Esophagus muscularis mucosa (tissue), 4 donors: Measurements from ENCODE around the gene LIN7C.

Experiments used
- CTCF ChIP-seq, 3 experiments: fragments of 200-600 bp in 2 of 3; fragments of 450-650 bp in 1 of 3; sonication (generic) in 2 of 3; IDR thresholded peaks; one replicate each; pipeline ENCODE4 v1.5.1; 2017 to 2019; ENCODE audit warnings: antibody characterized with exemption in 3 of 3, mild to moderate bottlenecking in 2 of 3, moderate library complexity in 1 of 3
- EP300 ChIP-seq: sonication (generic); formaldehyde crosslinking; IDR thresholded peaks from one replicate; pipeline ENCODE4 v1.6.1; 2017; ENCODE audit warnings: antibody characterized with exemption
- POLR2AphosphoS5 ChIP-seq, 2 donors: sonication (generic); formaldehyde crosslinking; IDR thresholded peaks; one replicate each; pipeline ENCODE4 v1.6.1; 2017; ENCODE audit warnings: antibody characterized with exemption in 2 of 2

DNA sequence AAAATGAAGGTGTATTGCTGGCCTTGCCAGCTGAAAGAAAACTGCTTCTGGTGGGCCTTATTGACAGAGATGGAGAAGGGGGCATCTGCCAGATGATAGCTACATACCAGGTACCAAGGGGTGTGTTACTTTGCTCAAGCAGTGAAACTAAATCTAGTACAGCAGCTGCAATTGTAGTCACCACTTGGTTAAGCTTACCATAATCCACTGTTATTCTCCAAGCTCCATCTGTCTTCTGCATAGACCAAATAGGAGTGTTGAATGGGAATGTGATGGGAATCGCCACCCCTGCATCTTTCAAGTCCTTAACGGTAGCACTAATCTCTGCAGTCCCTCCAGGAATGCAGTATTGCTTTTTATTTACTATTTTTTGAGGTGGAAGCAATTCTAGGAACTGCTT is 45.8 kb upstream of the LIN7C start:
- TF ChIP-seq CTCF (IDR thresholded peaks at IDR 0.05) (no peak), POLR2AphosphoS5 (IDR thresholded peaks at IDR 0.05) (no peak), EP300 (no peak)
